ENCODE results near the gene UNC13B.

UNC13B gene

DNA sequence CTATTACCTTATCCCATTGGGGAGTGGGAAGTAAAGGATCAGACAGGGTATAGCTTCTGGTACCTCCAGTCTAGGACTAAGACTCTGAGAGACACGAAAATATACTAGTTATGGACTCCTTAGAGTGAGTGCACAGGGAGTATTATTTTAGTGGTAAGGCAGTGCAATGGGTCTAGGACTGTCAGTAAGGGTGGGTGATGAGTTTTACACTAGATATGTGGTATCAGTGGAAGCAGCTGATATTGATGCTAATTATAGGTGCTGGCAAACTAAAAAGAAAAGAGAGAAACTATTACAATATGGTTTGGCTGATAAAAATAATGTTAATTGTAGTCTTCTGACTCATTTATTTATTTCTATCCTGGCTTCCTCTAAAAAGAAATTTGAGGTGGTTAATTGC is 118.6 kb downstream of the UNC13B start:
- DNase-seq, result no peak

DNA sequence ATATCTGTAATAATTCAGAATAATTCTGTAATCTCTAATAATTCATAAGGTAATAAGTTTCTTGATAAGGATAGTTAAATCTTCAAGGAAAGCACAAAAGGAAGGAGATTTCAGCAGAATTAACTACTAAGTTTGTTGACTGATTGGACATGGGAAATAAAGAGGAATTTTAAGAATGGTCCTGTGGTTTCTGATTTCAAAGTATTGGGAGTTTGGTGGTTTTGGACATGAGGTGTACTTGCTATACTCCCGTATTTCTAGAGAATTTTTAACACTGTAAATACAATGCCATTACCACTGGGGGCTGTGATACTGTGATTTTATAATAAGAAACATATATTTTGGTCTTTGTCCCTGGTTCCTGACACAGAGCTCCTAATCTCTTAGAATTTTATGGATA is 123.9 kb downstream of the UNC13B start:
- no peak for DNase-seq

- no peak for DNase-seq
These were observed 124.6 kb downstream of the UNC13B start for GRCh38 chr9:35286381-35286780.

GRCh38 chr9:35287987-35288632 is 126.3 kb downstream of the UNC13B start:
- no peak for DNase-seq

- no peak for DNase-seq
These were observed 127.0 kb downstream of the UNC13B start for GRCh38 chr9:35288778-35289177.

GRCh38 chr9:35293376-35293964 is 131.7 kb downstream of the UNC13B start:
- DNase-seq, result no peak

GRCh38 chr9:35294066-35294465 is 132.3 kb downstream of the UNC13B start:
- no peak for DNase-seq

- DNase-seq, result no peak
These were observed 132.7 kb downstream of the UNC13B start for GRCh38 chr9:35294556-35294955.

DNA sequence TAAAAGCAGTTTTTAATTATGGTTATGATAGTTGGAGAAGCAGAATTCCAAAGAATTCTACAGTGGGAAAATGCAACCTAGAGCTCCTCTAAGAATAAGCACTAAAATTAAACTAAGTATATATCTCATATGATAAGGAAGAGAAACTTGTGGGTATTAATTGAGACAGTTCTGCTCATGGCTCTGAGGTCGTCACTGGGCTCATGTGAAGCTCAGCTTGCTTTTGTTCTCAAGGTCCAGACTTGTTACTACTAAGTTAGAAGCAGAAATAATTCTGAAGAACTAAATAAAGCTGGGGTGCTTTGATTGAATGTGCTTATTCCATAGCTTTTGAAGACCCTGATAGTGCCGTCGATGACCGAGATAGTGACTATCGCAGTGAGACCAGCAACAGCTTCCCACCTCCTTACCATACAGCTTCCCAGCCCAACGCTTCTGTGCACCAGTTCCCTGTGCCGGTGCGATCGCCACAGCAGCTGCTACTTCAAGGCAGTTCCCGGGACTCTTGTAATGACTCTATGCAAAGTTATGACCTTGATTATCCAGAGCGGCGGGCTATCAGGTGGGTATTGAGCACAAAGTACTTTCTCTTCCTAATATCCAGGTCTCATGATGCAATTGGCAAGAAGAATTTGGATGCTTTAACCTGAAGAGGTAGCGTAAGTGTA is 133.7 kb downstream of the UNC13B start:
- DNase-seq, result no peak

DNA sequence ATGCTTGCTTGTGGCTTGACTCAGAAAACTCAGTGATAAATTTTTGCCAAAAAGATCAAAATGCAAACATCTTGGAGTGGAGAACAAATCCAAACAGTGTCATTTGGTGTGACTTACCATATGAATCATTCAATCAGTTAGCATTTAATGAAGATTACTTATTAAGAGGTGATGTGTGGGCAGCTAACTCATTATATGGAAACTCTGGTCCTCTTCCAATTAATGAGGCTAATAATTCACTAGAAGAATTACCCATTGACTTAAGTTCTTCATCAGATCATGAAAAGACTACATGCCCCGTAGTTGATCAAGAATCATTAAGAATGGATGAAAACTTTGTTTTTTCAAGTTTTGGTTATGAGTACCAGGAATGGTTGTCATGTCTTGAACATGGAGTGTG is 141.8 kb downstream of the UNC13B start:
- DNase-seq, result no peak

DNA sequence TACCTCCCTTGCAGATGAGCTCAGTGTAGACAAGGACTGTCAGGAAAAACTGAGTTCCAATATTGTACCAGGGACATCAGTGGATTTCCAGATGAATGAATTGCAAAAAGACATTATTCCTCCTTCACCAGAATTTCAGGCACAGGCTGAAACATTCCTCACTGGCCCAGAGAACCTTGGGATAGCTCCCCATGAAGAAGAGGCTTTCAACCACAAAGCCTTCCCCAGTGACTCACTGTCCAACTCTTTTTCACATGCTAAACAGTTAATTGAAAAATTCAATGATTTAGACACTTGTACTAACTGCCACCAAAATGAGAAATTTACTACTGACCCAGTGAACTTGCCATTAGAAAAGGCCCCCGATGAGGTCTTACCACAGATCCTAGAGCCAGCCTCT is 144.5 kb downstream of the UNC13B start:
- no peak for DNase-seq

DNA sequence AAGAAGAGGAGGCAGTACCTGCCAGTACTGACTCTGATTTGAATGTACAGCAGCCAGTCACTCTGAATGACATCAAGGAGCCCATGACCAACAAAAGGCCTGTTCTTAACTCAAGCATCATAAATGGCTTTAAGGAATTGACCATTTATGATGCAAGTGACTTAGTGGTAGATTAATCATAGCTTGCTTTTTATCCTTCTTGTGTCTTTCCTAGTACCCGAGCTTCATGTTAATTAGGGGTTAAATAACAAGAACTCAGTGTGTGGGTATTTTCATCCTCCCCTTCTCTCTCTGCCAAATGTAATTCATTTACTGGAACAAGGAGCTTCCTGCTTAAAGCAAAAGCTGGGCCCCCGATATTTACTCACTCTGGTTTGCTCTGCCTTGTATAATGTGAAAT is 146.5 kb downstream of the UNC13B start:
- no peak for DNase-seq

GRCh38 chr9:35311891-35312639 is 150.3 kb downstream of the UNC13B start:
- no peak for DNase-seq

- DNase-seq, result no peak
These were observed 151.7 kb downstream of the UNC13B start for GRCh38 chr9:35313460-35313859.

DNA sequence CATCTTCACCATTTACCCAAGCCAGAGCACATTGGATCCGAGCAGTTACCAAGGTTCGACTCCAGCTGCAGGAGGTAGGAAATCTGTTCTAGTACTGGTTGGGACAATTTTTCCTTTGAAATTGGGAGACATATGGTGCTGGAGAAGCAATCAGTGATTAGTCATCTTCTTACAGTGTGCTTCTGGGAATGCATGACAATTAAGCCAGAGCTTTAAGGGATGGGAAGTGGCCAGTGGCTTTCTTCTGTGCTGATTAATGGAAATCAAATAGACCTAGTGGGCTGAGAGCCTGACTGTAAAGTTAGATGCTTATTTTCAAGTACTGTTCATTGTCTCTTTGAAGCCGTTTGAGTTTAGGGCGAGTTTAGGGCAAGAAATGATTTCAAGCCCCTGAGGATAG is 152.1 kb downstream of the UNC13B start:
- DNase-seq, result no peak

- DNase-seq, result no peak
These were observed 156.9 kb downstream of the UNC13B start for GRCh38 chr9:35318741-35319140.

DNA sequence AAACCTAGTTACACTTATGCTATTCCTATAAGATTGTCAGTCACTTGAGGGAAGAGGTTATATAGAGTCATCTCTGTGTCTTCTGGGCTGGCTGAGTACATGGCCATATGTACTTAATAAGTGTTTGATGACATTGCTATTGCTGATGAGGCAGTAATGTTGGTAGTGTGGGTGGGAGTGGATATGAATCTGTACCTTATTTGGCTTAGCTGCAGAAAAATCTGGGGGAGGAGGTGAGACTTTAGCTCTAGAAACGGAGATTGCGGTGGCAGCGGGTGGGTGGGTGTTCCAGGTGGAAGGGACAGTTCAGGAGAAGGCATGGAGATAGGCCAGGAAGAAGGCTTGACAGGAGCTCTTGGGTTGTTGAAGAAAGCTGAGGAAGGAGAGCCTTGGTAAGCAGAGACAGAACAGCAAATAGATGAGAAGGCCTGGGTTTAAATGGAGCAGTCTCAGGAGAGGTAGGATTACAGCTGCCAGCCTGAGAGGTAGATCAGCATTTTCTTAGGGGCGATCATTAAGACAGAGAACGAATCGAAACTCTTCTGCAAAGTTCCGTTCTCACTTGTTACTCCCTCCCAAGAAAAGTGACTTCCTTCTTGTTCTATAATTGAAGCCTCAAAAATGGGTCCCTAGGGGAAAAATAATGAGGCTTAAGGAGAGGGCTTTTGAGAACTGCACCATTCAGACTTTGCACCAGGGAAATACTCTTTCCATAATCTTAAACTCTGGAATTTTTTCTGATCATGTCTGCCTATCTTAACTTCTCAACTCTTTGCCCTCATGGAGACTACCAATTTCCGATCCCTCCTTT is 160.5 kb downstream of the UNC13B start:
- no peak for DNase-seq

DNA sequence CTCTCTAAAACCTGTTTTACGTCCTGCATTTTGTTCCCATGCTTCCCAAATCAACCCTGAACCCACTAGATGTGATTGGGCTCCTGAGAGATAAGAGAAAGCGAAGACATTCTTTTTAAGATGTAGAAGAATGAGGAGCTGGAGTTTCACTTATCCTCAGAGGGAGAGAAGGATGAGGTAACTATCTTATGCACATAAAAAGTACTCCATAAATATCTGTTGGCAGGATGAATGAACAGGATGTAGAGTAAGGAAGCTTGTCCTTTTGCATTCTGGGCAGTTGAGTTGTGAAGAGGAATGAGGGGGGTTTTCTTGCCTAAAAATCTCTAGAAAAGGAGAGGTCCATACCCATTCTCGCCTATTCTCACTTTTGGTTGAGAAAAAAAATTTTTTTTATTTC is 163.2 kb downstream of the UNC13B start:
- DNase-seq, result no peak

GRCh38 chr9:35333551-35333950 is 171.7 kb downstream of the UNC13B start:
- DNase-seq, result no peak

DNA sequence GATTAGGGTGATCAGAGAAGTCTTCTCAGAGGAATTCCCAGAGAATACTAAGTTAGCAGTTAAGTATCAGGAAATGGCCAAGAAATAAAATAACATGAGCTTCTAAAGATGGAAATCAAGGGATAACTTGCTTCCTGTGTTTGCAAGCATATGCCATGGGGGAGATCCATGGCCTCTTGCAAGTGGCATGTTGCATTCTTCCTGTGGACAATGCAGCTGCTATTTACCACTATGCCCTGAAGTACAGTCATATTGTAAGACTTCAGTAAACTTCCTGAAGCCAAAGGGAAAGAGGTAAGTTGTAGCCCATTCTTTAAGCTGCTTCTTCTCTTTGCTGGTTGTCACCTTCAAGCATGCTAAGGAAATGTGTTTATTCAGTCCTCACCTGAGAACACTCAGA is 173.4 kb downstream of the UNC13B start:
- no peak for DNase-seq

GRCh38 chr9:35338086-35338485 is 176.3 kb downstream of the UNC13B start:
- DNase-seq, result no peak

DNA sequence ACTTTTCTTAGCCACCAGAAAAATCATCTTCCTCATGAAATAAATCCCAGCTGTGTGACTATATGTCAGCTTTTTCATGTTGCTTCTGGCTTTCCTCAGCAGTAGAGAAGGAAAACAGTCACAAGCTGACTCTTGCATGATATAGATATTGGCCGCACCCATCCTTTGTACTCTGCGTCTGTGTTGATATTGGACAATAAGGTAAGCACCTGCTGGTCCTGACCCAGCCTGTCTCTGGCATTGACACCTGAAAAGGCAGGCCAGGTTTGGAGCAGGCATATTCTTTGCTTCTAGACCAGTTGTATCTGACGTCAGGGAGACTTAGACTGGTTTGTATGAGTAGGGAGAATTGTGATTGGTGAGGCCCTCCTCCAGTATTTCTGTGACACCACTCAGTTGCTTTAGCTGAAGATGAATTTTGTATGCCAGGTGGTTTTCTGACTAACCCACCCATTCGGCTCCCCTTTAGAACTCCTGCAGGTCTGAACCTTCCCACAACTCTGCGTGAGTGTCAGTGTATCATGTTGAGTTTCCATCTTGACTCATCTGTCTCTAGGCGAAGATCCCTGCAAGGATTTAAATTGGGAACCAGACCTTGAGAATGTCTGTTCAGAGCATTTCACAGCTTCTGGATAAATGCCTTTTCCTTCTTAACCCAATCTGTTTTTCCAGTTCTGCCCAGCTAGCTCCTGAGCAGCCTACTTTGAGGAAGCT is 176.9 kb downstream of the UNC13B start:
- DNase-seq, result no peak

Measured in NK-92 treated with Interleukin-12 subunit alpha and Interleukin-12 subunit beta, amount 100 ng/mL, for 24 hours (cell line).